Measurements from ENCODE around the gene CRADD.

Gene CRADD

GRCh38 chr12:93677195-93678064 lies at the start of gene CRADD:
TSS of gene CRADD (plus strand) at chr12:93677375.
- peak within 1 kb of the TSS; percentile 70 for H3K4me3 ChIP-seq (ENCODE audit: low read depth, low read length)
- in situ Hi-C loops (cut with HindIII; ENCODE audit: low sequenced_read_pairs), result no loop called here
- TF ChIP-seq, protein P1, sequence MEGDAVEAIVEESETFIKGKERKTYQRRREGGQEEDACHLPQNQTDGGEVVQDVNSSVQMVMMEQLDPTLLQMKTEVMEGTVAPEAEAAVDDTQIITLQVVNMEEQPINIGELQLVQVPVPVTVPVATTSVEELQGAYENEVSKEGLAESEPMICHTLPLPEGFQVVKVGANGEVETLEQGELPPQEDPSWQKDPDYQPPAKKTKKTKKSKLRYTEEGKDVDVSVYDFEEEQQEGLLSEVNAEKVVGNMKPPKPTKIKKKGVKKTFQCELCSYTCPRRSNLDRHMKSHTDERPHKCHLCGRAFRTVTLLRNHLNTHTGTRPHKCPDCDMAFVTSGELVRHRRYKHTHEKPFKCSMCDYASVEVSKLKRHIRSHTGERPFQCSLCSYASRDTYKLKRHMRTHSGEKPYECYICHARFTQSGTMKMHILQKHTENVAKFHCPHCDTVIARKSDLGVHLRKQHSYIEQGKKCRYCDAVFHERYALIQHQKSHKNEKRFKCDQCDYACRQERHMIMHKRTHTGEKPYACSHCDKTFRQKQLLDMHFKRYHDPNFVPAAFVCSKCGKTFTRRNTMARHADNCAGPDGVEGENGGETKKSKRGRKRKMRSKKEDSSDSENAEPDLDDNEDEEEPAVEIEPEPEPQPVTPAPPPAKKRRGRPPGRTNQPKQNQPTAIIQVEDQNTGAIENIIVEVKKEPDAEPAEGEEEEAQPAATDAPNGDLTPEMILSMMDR (IDR thresholded peaks at IDR 0.05; ENCODE audit: low read depth, low read length), result no peak
- DNase-seq (ENCODE audit: low read depth, low spot score), result peak; percentile 99

GRCh38 chr12:93632383-93632782 lies 44.8 kb upstream of the CRADD start:
- DNase-seq (ENCODE audit: low read depth, low spot score), result no peak
- TF ChIP-seq, protein P1 (IDR thresholded peaks at IDR 0.05; ENCODE audit: low read depth, low read length), result no peak
- in situ Hi-C loops (cut with HindIII; ENCODE audit: low sequenced_read_pairs), result no loop called here
- H3K4me3 ChIP-seq (ENCODE audit: low read depth, low read length), result no peak overlapping the region

- TF ChIP-seq, protein P1 (IDR thresholded peaks at IDR 0.05; ENCODE audit: low read depth, low read length), result no peak
- in situ Hi-C loops (cut with HindIII; ENCODE audit: low sequenced_read_pairs), result no loop called here
- peak; percentile 31 for DNase-seq (ENCODE audit: low read depth, low spot score)
- H3K4me3 ChIP-seq (ENCODE audit: low read depth, low read length), result no peak overlapping the region
Observed at GRCh38 chr12:93634416-93634815, 42.8 kb upstream of the CRADD start.

DNA sequence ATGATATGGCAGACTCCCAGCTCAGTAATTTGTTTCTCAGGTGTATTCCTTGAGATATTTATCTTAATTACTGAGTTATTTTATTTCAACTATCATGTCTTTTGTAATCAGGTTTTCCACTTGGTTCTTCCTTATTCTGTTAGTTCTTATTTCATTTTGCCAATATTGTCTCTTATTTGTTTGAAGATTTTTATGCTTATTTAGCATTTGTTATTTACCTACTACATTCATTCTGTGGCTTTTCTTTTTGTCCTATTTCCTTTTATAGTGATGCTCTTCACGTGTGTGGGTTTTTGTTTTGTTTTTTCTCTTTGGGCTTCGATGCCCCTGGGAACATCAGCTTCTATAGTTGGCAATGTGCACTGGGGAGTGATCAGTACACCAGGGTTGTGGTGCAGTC lies 40.5 kb upstream of the CRADD start:
- in situ Hi-C loops (cut with HindIII; ENCODE audit: low sequenced_read_pairs), result no loop called here
- DNase-seq (ENCODE audit: low read depth, low spot score), result no peak
- TF ChIP-seq, protein P1 (IDR thresholded peaks at IDR 0.05; ENCODE audit: low read depth, low read length), result no peak
- no peak overlapping the region for H3K4me3 ChIP-seq (ENCODE audit: low read depth, low read length)

GRCh38 chr12:93638095-93638494 lies 39.1 kb upstream of the CRADD start:
- no peak for DNase-seq (ENCODE audit: low read depth, low spot score)
- TF ChIP-seq, protein P1 (IDR thresholded peaks at IDR 0.05; ENCODE audit: low read depth, low read length), result no peak
- no peak overlapping the region for H3K4me3 ChIP-seq (ENCODE audit: low read depth, low read length)
- in situ Hi-C loops (cut with HindIII; ENCODE audit: low sequenced_read_pairs), result no loop called here

GRCh38 chr12:93638954-93639353 lies 38.2 kb upstream of the CRADD start:
- TF ChIP-seq, protein P1 (IDR thresholded peaks at IDR 0.05; ENCODE audit: low read depth, low read length), result no peak
- no peak for DNase-seq (ENCODE audit: low read depth, low spot score)
- in situ Hi-C loops (cut with HindIII; ENCODE audit: low sequenced_read_pairs), result no loop called here
- H3K4me3 ChIP-seq (ENCODE audit: low read depth, low read length), result no peak overlapping the region

Data from astrocyte of the spinal cord (primary cell).